Glomerular visceral epithelial cell (primary cell): ENCODE data around the gene MDN1.
"Not testable (repeated sequence)": the region's sequence is repeated elsewhere in the genome, so short reads cannot be mapped to it uniquely, and the experiment has no call there.

Experiments
- DNase-seq: peaks from one replicate; pipeline ENCODE4 v3.0.0-alpha.2; 2016; ENCODE audit errors: extremely low spot score

The MDN1 gene

GRCh38 chr6:89819336-89820130 lies at the start of gene MDN1:
Gene MDN1 (minus strand): TSS chr6:89819794. CDS start chr6:89819607, 187 bp downstream.
- peak; percentile 93 for DNase-seq

GRCh38 chr6:89866024-89866678 lies 46.6 kb upstream of the MDN1 start:
- no peak for DNase-seq

GRCh38 chr6:89862698-89863097 lies 43.1 kb upstream of the MDN1 start:
- no peak for DNase-seq

GRCh38 chr6:89862273-89862672 lies 42.7 kb upstream of the MDN1 start:
- DNase-seq = no peak

GRCh38 chr6:89859744-89860143 lies 40.1 kb upstream of the MDN1 start:
- DNase-seq = no peak

- DNase-seq = no peak
Measured at GRCh38 chr6:89858041-89858440, 38.4 kb upstream of the MDN1 start.

- DNase-seq = peak; percentile 59
Measured at GRCh38 chr6:89853068-89853467, 33.5 kb upstream of the MDN1 start.

GRCh38 chr6:89847513-89847912 lies 27.9 kb upstream of the MDN1 start:
- not testable (repeated sequence) for DNase-seq

GRCh38 chr6:89843070-89843469 lies 23.5 kb upstream of the MDN1 start:
- peak; percentile 37 for DNase-seq

GRCh38 chr6:89842228-89842627 lies 22.6 kb upstream of the MDN1 start:
- DNase-seq = no peak

GRCh38 chr6:89840538-89840937 lies 20.9 kb upstream of the MDN1 start:
- peak; percentile 48 for DNase-seq

GRCh38 chr6:89836639-89837222 lies 17.1 kb upstream of the MDN1 start:
- no peak for DNase-seq

GRCh38 chr6:89834884-89835792 lies 15.5 kb upstream of the MDN1 start:
- no peak for DNase-seq

GRCh38 chr6:89830170-89830809 lies 10.7 kb upstream of the MDN1 start:
- DNase-seq = no peak

GRCh38 chr6:89829472-89830169 lies 10.0 kb upstream of the MDN1 start, which contains the start of gene CASP8AP2:
Gene CASP8AP2 (plus strand): TSS chr6:89829880.
- peak; percentile 100 for DNase-seq

GRCh38 chr6:89828988-89829471 lies 9.4 kb upstream of the MDN1 start:
- DNase-seq = no peak

GRCh38 chr6:89828475-89828987 lies 8.9 kb upstream of the MDN1 start:
- not testable (repeated sequence) for DNase-seq

- DNase-seq = peak; percentile 48
Measured at GRCh38 chr6:89826029-89826528, 6.5 kb upstream of the MDN1 start.

- peak; percentile 38 for DNase-seq
Measured at GRCh38 chr6:89818977-89819335, 638 bp downstream of the MDN1 start.

GRCh38 chr6:89817481-89817880 lies 2.1 kb downstream of the MDN1 start:
- DNase-seq = no peak
